Gastroesophageal sphincter (tissue), 3 donors: ENCODE results near the gene MLNR.

Experiments
- POLR2A ChIP-seq, 2 donors: fragments of 450-650 bp; IDR thresholded peaks; one replicate each; pipeline ENCODE4 v1.6.1; 2017; ENCODE audit warnings: antibody characterized with exemption in 2 of 2, mild to moderate bottlenecking in 2 of 2, moderate library complexity in 1 of 2
- POLR2AphosphoS5 ChIP-seq: sonication (generic); formaldehyde crosslinking; IDR thresholded peaks from one replicate; pipeline ENCODE4 v1.6.1; 2017; ENCODE audit warnings: antibody characterized with exemption
- TF ChIP-seq, protein P1 (sequence below), 4 experiments: fragments of 200-600 bp in 2 of 4; fragments of 450-650 bp in 2 of 4; sonication (generic) in 1 of 4; IDR thresholded peaks; one replicate each; pipeline ENCODE4 v1.5.1; 2017 to 2019; ENCODE audit warnings: antibody characterized with exemption in 4 of 4, mild to moderate bottlenecking in 2 of 4, moderate library complexity in 2 of 4

DNA sequence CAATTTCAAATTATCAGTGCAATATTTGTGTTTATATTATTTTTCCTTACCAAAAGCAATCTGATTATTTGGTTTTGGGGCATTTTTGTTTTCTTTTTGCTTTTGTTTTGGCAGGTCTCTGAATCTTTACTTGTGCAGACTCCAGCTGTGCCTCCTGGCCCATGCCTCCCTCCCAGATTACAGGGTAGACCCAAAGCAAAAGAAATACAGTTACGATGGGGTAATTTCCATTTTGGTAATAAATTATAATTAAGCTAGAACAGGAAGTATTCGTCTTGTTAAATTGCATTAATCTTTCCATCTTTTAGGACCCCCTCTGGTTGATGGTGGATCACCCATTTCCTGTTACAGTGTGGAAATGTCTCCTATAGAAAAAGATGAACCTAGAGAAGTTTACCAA, 29.2 kb upstream of the MLNR start:
- TF ChIP-seq POLR2AphosphoS5 (no peak), POLR2A (IDR thresholded peaks at IDR 0.05) (no peak)
- TF ChIP-seq, protein P1, sequence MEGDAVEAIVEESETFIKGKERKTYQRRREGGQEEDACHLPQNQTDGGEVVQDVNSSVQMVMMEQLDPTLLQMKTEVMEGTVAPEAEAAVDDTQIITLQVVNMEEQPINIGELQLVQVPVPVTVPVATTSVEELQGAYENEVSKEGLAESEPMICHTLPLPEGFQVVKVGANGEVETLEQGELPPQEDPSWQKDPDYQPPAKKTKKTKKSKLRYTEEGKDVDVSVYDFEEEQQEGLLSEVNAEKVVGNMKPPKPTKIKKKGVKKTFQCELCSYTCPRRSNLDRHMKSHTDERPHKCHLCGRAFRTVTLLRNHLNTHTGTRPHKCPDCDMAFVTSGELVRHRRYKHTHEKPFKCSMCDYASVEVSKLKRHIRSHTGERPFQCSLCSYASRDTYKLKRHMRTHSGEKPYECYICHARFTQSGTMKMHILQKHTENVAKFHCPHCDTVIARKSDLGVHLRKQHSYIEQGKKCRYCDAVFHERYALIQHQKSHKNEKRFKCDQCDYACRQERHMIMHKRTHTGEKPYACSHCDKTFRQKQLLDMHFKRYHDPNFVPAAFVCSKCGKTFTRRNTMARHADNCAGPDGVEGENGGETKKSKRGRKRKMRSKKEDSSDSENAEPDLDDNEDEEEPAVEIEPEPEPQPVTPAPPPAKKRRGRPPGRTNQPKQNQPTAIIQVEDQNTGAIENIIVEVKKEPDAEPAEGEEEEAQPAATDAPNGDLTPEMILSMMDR (IDR thresholded peaks at IDR 0.05): no peak
